Neural crest cell (in vitro differentiated cells): ENCODE data around the gene SLC2A5. TPM values are rescaled to one million over a fixed set of nuclear protein-coding genes. Genes with fewer than 3 reads are reported as not detected.

ENCODE experiments used
- DNase-seq: peaks from one replicate; pipeline ENCODE4 v3.0.0; 2021; ENCODE audit warnings: low read depth, mixed read lengths, low spot score
- H3K27ac Mint-ChIP-seq: one replicate; pipeline ENCODE4 v1.8.0; 2021; ENCODE audit warnings: mild to moderate bottlenecking, mixed read lengths; ENCODE audit not compliant: unreplicated experiment
- H3K27me3 Mint-ChIP-seq: 2 replicates; pipeline ENCODE4 v1.8.0; 2021; ENCODE audit warnings: low read depth, mild to moderate bottlenecking, mixed read lengths
- H3K36me3 Mint-ChIP-seq: 2 replicates; pipeline ENCODE4 v1.8.0; 2021; ENCODE audit warnings: low read depth, mild to moderate bottlenecking, mixed read lengths
- H3K4me1 Mint-ChIP-seq: 2 replicates; pipeline ENCODE4 v1.8.0; 2021; ENCODE audit warnings: mixed read lengths
- H3K4me3 Mint-ChIP-seq: one replicate; pipeline ENCODE4 v1.8.0; 2021; ENCODE audit warnings: mild to moderate bottlenecking, mixed read lengths
- H3K9me3 Mint-ChIP-seq: 2 replicates; pipeline ENCODE4 v1.8.0; 2021; ENCODE audit warnings: mixed read lengths
- CTCF ChIP-seq: fragments of 200-600 bp; sonication (generic); conservative IDR thresholded peaks from 2 replicates; pipeline ENCODE4 v1.5.0; 2021; ENCODE audit warnings: antibody characterized with exemption, mild to moderate bottlenecking
- total RNA-seq: library from RNA; stranded (reverse); gene quantifications from 2 replicates; pipeline ENCODE4 v1.2.1, GENCODE V29; 2021

Gene SLC2A5
- total RNA-seq, 1 donor from 2014 or later: not detected

- Mint-ChIP-seq H3K9me3 (no peaks in the 10 kb centered on the region), H3K4me1 (no peaks in the 10 kb centered on the region), H3K36me3 (no peaks in the 10 kb centered on the region), H3K4me3 (no peak overlapping the region), H3K27ac (no peak overlapping the region), H3K27me3 (no peaks in the 10 kb centered on the region)
- no peak for TF ChIP-seq CTCF
- DNase-seq: no peak
Observed at GRCh38 chr1:9042272-9042671, 27.2 kb downstream of the SLC2A5 start.

GRCh38 chr1:9041116-9041779 lies 28.2 kb downstream of the SLC2A5 start:
- H3K4me3 Mint-ChIP-seq: no peak overlapping the region

GRCh38 chr1:9040659-9041030 lies 28.8 kb downstream of the SLC2A5 start:
- no peak for DNase-seq
- Mint-ChIP-seq H3K36me3 (no peaks in the 10 kb centered on the region), H3K4me3 (no peak overlapping the region), H3K27me3 (no peaks in the 10 kb centered on the region), H3K9me3 (peaks cover 4% of the 10 kb centered on the region), H3K4me1 (no peaks in the 10 kb centered on the region), H3K27ac (no peak overlapping the region)
- no peak for TF ChIP-seq CTCF

More at GRCh38 chr1:9041116-9041779, 28.2 kb downstream of the SLC2A5 start:
- no peaks in the 10 kb centered on the region for H3K4me1 Mint-ChIP-seq
- no peak for DNase-seq
- H3K9me3 Mint-ChIP-seq: no peaks in the 10 kb centered on the region
- H3K36me3 Mint-ChIP-seq: no peaks in the 10 kb centered on the region
- H3K27me3 Mint-ChIP-seq: no peaks in the 10 kb centered on the region
- TF ChIP-seq CTCF: no peak
- H3K27ac Mint-ChIP-seq: no peak overlapping the region

GRCh38 chr1:9039761-9040658 lies 29.4 kb downstream of the SLC2A5 start:
- Mint-ChIP-seq H3K4me3 (no peak overlapping the region), H3K27me3 (no peaks in the 10 kb centered on the region), H3K9me3 (peaks cover 8% of the 10 kb centered on the region), H3K36me3 (no peaks in the 10 kb centered on the region), H3K4me1 (no peaks in the 10 kb centered on the region), H3K27ac (no peak overlapping the region)
- no peak for TF ChIP-seq CTCF
- DNase-seq: no peak

- Mint-ChIP-seq H3K27ac (no peak overlapping the region), H3K27me3 (peaks cover 3% of the 10 kb centered on the region), H3K4me1 (no peaks in the 10 kb centered on the region), H3K36me3 (no peaks in the 10 kb centered on the region), H3K4me3 (no peak overlapping the region), H3K9me3 (peaks cover 14% of the 10 kb centered on the region)
- TF ChIP-seq CTCF: no peak
- no peak for DNase-seq
Observed at GRCh38 chr1:9038881-9039760, 30.3 kb downstream of the SLC2A5 start.
